NT2/D1 (cell line): Measurements from ENCODE around the gene COLEC12.

ENCODE experiments used
- DNase-seq: peaks from one replicate; pipeline ENCODE4 v3.0.0-alpha.2; 2011; ENCODE audit warnings: low read depth, low spot score
- H3K27me3 ChIP-seq: 2 replicates; pipeline ENCODE4 v1.6.0; 2011; ENCODE audit warnings: mild to moderate bottlenecking; ENCODE audit not compliant: insufficient read length, insufficient read depth
- H3K36me3 ChIP-seq: 2 replicates; pipeline ENCODE4 v1.6.1; 2011; ENCODE audit warnings: mild to moderate bottlenecking, low read length, mixed read lengths; ENCODE audit not compliant: insufficient read depth, insufficient read length
- H3K4me1 ChIP-seq: 2 replicates; pipeline ENCODE4 v1.5.1; 2011; ENCODE audit not compliant: insufficient read depth, insufficient read length
- H3K4me3 ChIP-seq: 2 replicates; pipeline ENCODE4 v1.5.1; 2011; ENCODE audit warnings: low read depth; ENCODE audit not compliant: insufficient read length
- H3K9ac ChIP-seq: 2 replicates; pipeline ENCODE4 v1.6.0; 2011; ENCODE audit warnings: low read depth; ENCODE audit not compliant: insufficient read length
- H3K9me3 ChIP-seq: 2 replicates; pipeline ENCODE4 v1.5.1; 2011; ENCODE audit warnings: mild to moderate bottlenecking, low read length; ENCODE audit not compliant: insufficient read depth
- SUZ12 ChIP-seq: IDR thresholded peaks from 2 replicates; pipeline ENCODE4 v1.6.1; 2011; ENCODE audit not compliant: insufficient read length, insufficient read depth; ENCODE audit errors: extremely low read depth
- YY1 ChIP-seq: IDR thresholded peaks from 2 replicates; pipeline ENCODE4 v1.6.1; 2011; ENCODE audit not compliant: insufficient read length, insufficient read depth
- ZNF274 ChIP-seq: IDR thresholded peaks from 2 replicates; pipeline ENCODE4 v1.6.1; 2011; ENCODE audit warnings: mild to moderate bottlenecking, low read depth, low read length

COLEC12 gene

GRCh38 chr18:390741-391478, 109.6 kb downstream of the COLEC12 start:
- no peak for DNase-seq
- H3K36me3 ChIP-seq = no peaks in the 10 kb centered on the region
- no peak for TF ChIP-seq YY1
- no peak for TF ChIP-seq SUZ12
- H3K4me3 ChIP-seq = no peak overlapping the region
- no peaks in the 10 kb centered on the region for H3K4me1 ChIP-seq
- no peaks in the 10 kb centered on the region for H3K27me3 ChIP-seq
- H3K9me3 ChIP-seq = no peaks in the 10 kb centered on the region
- H3K9ac ChIP-seq = no peak overlapping the region

GRCh38 chr18:389658-390357, 110.7 kb downstream of the COLEC12 start:
- DNase-seq = no peak
- Histone ChIP-seq H3K4me3 (no peak overlapping the region), H3K27me3 (no peaks in the 10 kb centered on the region), H3K9ac (no peak overlapping the region), H3K4me1 (no peaks in the 10 kb centered on the region), H3K9me3 (no peaks in the 10 kb centered on the region), H3K36me3 (no peaks in the 10 kb centered on the region)
- TF ChIP-seq YY1 = no peak
- no peak for TF ChIP-seq SUZ12
- TF ChIP-seq ZNF274 = no peak

- Histone ChIP-seq H3K9me3 (no peaks in the 10 kb centered on the region), H3K27me3 (no peaks in the 10 kb centered on the region), H3K9ac (no peak overlapping the region), H3K36me3 (no peaks in the 10 kb centered on the region), H3K4me3 (no peak overlapping the region), H3K4me1 (no peaks in the 10 kb centered on the region)
- DNase-seq = no peak
- no peak for TF ChIP-seq YY1
- no peak for TF ChIP-seq ZNF274
- no peak for TF ChIP-seq SUZ12
Observed at GRCh38 chr18:388200-388599, 112.3 kb downstream of the COLEC12 start.

- no peaks in the 10 kb centered on the region for H3K27me3 ChIP-seq
- no peak for TF ChIP-seq ZNF274
- no peak for TF ChIP-seq YY1
- TF ChIP-seq SUZ12 = no peak
- no peaks in the 10 kb centered on the region for H3K4me1 ChIP-seq
- no peaks in the 10 kb centered on the region for H3K36me3 ChIP-seq
- H3K9ac ChIP-seq = no peak overlapping the region
- H3K4me3 ChIP-seq = no peak overlapping the region
- DNase-seq = no peak
- no peaks in the 10 kb centered on the region for H3K9me3 ChIP-seq
Observed at GRCh38 chr18:386994-387393, 113.5 kb downstream of the COLEC12 start.

DNA sequence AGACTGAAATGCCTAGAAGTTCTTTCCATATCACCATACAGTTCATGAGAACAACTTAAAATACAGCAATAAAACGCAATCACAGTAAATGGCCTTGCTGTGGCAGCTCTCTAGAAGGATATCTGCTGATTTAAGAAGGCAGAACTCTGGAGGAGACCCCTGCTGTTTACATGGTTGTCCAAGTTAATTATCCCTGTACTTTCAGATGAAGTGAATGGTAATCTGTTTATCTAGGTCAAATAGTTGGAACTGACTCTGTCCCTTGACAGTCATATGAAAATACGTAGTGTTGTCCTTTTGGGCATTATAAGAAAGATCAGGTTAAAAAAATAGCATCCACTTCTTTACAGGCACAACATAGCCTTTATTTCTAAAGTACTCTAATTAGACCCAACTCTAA, 115.6 kb downstream of the COLEC12 start:
- no peak overlapping the region for H3K4me3 ChIP-seq
- TF ChIP-seq YY1 = no peak
- H3K36me3 ChIP-seq = no peaks in the 10 kb centered on the region
- no peaks in the 10 kb centered on the region for H3K9me3 ChIP-seq
- H3K27me3 ChIP-seq = no peaks in the 10 kb centered on the region
- H3K9ac ChIP-seq = no peak overlapping the region
- H3K4me1 ChIP-seq = no peaks in the 10 kb centered on the region
- DNase-seq = no peak

DNA sequence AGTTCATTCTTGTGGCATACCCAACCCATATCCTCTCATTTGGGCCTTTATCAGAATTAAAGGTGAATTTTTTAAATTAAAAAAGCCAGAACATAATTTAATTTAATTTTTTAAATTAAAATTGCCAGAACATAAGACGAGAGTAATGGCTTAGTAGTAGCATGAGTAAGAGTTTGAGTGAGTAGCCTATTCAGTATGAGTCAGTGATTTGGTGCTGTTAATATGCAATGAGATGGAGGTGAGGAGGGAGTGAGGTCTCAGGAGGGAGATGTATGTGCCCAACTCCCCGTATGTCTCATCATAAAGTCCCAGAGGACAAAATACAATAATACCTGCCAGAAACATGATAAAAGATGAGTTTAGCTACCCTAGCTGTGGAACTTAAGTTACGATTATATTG, 117.4 kb downstream of the COLEC12 start:
- TF ChIP-seq YY1 (no peak), ZNF274 (no peak), SUZ12 (no peak)
- Histone ChIP-seq H3K9me3 (no peaks in the 10 kb centered on the region), H3K4me3 (no peak overlapping the region), H3K4me1 (no peaks in the 10 kb centered on the region), H3K36me3 (no peaks in the 10 kb centered on the region), H3K27me3 (no peaks in the 10 kb centered on the region), H3K9ac (no peak overlapping the region)
- DNase-seq = no peak

DNA sequence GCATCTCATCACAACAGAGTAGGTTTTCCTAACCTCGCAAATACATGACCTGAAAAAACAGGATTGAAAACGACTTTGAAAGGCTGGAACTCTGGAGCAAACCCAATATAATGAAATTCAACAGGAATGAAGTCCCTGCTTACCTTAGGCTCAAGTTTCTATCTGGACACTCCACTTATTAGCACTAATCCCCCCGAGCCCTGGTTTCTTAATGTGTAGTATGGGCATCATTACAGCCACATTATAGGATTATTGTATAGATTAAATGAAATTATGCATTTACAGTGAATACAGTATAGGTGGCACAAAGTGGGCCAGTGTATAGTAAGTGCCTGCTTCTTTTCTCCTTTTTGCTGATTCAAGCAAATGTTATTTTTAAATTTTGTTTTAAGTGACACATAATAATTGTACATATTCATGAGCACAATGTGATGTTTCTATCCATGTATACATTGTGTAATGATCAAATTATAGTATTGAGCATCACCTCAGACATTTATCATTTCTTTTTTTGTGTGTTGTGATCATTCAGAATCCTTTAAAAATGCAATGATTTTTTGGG, 118.0 kb downstream of the COLEC12 start:
- no peak for TF ChIP-seq YY1
- Histone ChIP-seq H3K36me3 (no peaks in the 10 kb centered on the region), H3K4me1 (no peaks in the 10 kb centered on the region), H3K9me3 (no peaks in the 10 kb centered on the region), H3K4me3 (no peak overlapping the region), H3K27me3 (no peaks in the 10 kb centered on the region), H3K9ac (no peak overlapping the region)
- DNase-seq = no peak
